GM12872 (cell line): ENCODE results near the gene GMIP.

Experiments
- CTCF ChIP-seq: IDR thresholded peaks from 3 replicates; pipeline ENCODE4 v1.5.1; 2011; ENCODE audit warnings: low read depth, mild to moderate bottlenecking, low read length, moderate library complexity; ENCODE audit not compliant: insufficient read depth

Gene GMIP

GRCh38 chr19:19634516-19635312 lies 8.7 kb downstream of the GMIP start:
- no peak for TF ChIP-seq CTCF

- no peak for TF ChIP-seq CTCF
These were observed 9.5 kb downstream of the GMIP start for GRCh38 chr19:19633711-19634515.

GRCh38 chr19:19632661-19633060 lies 10.8 kb downstream of the GMIP start:
- no peak for TF ChIP-seq CTCF

GRCh38 chr19:19631346-19631745 lies 12.1 kb downstream of the GMIP start:
- no peak for TF ChIP-seq CTCF

- no peak for TF ChIP-seq CTCF
These were observed 13.0 kb downstream of the GMIP start for GRCh38 chr19:19630426-19630825.

GRCh38 chr19:19630062-19630414 lies 13.4 kb downstream of the GMIP start:
- no peak for TF ChIP-seq CTCF

GRCh38 chr19:19628501-19629134 lies 14.8 kb downstream of the GMIP start:
- no peak for TF ChIP-seq CTCF
